WI38 (cell line): ENCODE measurements around the gene TOR1B.

Source experiments
- H3K4me3 ChIP-seq: 2 replicates; pipeline ENCODE4 v1.5.1; 2011; ENCODE audit warnings: low read depth, mild to moderate bottlenecking, control low read depth, low read length
- CTCF ChIP-seq: IDR thresholded peaks from 2 replicates; pipeline ENCODE4 v1.5.1; 2012; ENCODE audit warnings: low read depth, mild to moderate bottlenecking, control low read depth, low read length

TOR1B gene

GRCh38 chr9:129848712-129849441, 45.9 kb downstream of the TOR1B start:
- no peak for TF ChIP-seq CTCF
- H3K4me3 ChIP-seq, result no peak overlapping the region

- no peak for TF ChIP-seq CTCF
- no peak overlapping the region for H3K4me3 ChIP-seq
Observed at GRCh38 chr9:129849901-129850300, 46.9 kb downstream of the TOR1B start.

GRCh38 chr9:129850821-129851550, 48.0 kb downstream of the TOR1B start:
- TF ChIP-seq CTCF, result no peak

GRCh38 chr9:129851821-129852220, 48.8 kb downstream of the TOR1B start:
- H3K4me3 ChIP-seq, result no peak overlapping the region
- no peak for TF ChIP-seq CTCF

More at GRCh38 chr9:129850821-129851550, 48.0 kb downstream of the TOR1B start:
- no peak overlapping the region for H3K4me3 ChIP-seq

- no peak overlapping the region for H3K4me3 ChIP-seq
- no peak for TF ChIP-seq CTCF
Observed at GRCh38 chr9:129852579-129852978, 49.6 kb downstream of the TOR1B start.

- no peak overlapping the region for H3K4me3 ChIP-seq
- no peak for TF ChIP-seq CTCF
Observed at GRCh38 chr9:129853614-129854013, 50.6 kb downstream of the TOR1B start.

- H3K4me3 ChIP-seq, result no peak overlapping the region
- TF ChIP-seq CTCF, result no peak
Observed at GRCh38 chr9:129854588-129855110, 51.7 kb downstream of the TOR1B start.
